ENCODE measurements around the gene LGI4.

Gene LGI4

GRCh38 chr19:35084509-35084762 lies 50.4 kb downstream of the LGI4 start:
- no peak for DNase-seq

- DNase-seq, result no peak
Observed at GRCh38 chr19:35083691-35084508, 51.0 kb downstream of the LGI4 start.

GRCh38 chr19:35081201-35081600 lies 53.7 kb downstream of the LGI4 start:
- no peak for DNase-seq

GRCh38 chr19:35080613-35081170 lies 54.2 kb downstream of the LGI4 start:
- no peak for DNase-seq

- no peak for DNase-seq
Observed at GRCh38 chr19:35079826-35080225, 55.0 kb downstream of the LGI4 start.

GRCh38 chr19:35077411-35078223 lies 57.2 kb downstream of the LGI4 start:
- no peak for DNase-seq

- no peak for DNase-seq
Observed at GRCh38 chr19:35076657-35077056, 58.2 kb downstream of the LGI4 start.

- no peak for DNase-seq
Observed at GRCh38 chr19:35076026-35076370, 58.9 kb downstream of the LGI4 start.

GRCh38 chr19:35075202-35076025 lies 59.4 kb downstream of the LGI4 start:
- no peak for DNase-seq
